Prostate gland (tissue), 2 donors: Measurements from ENCODE around the gene CDC45.

Experiments
- POLR2A ChIP-seq: fragments of 450-650 bp; IDR thresholded peaks from one replicate; pipeline ENCODE4 v1.6.1; 2016; ENCODE audit warnings: antibody characterized with exemption, mild to moderate bottlenecking
- POLR2AphosphoS5 ChIP-seq: sonication (generic); formaldehyde crosslinking; IDR thresholded peaks from one replicate; pipeline ENCODE4 v1.6.1; 2017; ENCODE audit warnings: antibody characterized with exemption
- TF ChIP-seq, protein P1 (sequence below), 4 experiments: fragments of 200-600 bp in 2 of 4; fragments of 450-650 bp in 2 of 4; sonication (generic) in 2 of 4; IDR thresholded peaks; 1 replicate in 3 of 4; 2 replicates in 1 of 4; pipeline ENCODE4 v1.5.1; 2016 to 2019; ENCODE audit warnings: antibody characterized with exemption in 4 of 4, mild to moderate bottlenecking in 2 of 4, moderate library complexity in 2 of 4

GRCh38 chr22:19508024-19508776 lies 28.5 kb downstream of the CDC45 start:
- TF ChIP-seq, protein P1, sequence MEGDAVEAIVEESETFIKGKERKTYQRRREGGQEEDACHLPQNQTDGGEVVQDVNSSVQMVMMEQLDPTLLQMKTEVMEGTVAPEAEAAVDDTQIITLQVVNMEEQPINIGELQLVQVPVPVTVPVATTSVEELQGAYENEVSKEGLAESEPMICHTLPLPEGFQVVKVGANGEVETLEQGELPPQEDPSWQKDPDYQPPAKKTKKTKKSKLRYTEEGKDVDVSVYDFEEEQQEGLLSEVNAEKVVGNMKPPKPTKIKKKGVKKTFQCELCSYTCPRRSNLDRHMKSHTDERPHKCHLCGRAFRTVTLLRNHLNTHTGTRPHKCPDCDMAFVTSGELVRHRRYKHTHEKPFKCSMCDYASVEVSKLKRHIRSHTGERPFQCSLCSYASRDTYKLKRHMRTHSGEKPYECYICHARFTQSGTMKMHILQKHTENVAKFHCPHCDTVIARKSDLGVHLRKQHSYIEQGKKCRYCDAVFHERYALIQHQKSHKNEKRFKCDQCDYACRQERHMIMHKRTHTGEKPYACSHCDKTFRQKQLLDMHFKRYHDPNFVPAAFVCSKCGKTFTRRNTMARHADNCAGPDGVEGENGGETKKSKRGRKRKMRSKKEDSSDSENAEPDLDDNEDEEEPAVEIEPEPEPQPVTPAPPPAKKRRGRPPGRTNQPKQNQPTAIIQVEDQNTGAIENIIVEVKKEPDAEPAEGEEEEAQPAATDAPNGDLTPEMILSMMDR (IDR thresholded peaks at IDR 0.05): no peak
- TF ChIP-seq POLR2A (no peak), POLR2AphosphoS5 (no peak)
